Activated CD4-positive, CD25-positive, alpha-beta regulatory T cell treated with anti-CD3 and anti-CD28 coated beads, Interleukin-2, amount 50 U/mL, for 72 hours (primary cell): ENCODE results near the gene CDKN1B.

ENCODE experiments used
- DNase-seq: peaks from one replicate; pipeline ENCODE4 v3.0.0; 2021

Gene CDKN1B

GRCh38 chr12:12770262-12770661, 53.1 kb downstream of the CDKN1B start:
- no peak for DNase-seq
